ACC112 (cell line): Measurements from ENCODE around the gene MARCO.

Experiments used
- H2AFZ ChIP-seq: fragments of 200-600 bp; sonication (generic); one replicate; pipeline ENCODE4 v1.6.0; 2017; ENCODE audit warnings: antibody characterized with exemption, low read length; ENCODE audit not compliant: unreplicated experiment
- H3K27ac ChIP-seq: fragments of 200-600 bp; sonication (generic); 2 replicates; pipeline ENCODE4 v1.5.1; 2014; ENCODE audit warnings: low read depth, mild to moderate bottlenecking, antibody characterized with exemption, low read length, moderate library complexity
- H3K27me3 ChIP-seq: fragments of 200-600 bp; sonication (generic); 2 replicates; pipeline ENCODE4 v1.6.1; 2014; ENCODE audit warnings: mild to moderate bottlenecking, antibody characterized with exemption, low read length, moderate library complexity, mixed read lengths; ENCODE audit not compliant: insufficient read depth
- H3K36me3 ChIP-seq: fragments of 200-600 bp; sonication (generic); 2 replicates; pipeline ENCODE4 v1.6.1; 2016; ENCODE audit warnings: mild to moderate bottlenecking, antibody characterized with exemption, low read length, moderate library complexity, mixed read lengths; ENCODE audit not compliant: insufficient read depth
- H3K4me1 ChIP-seq: fragments of 200-600 bp; sonication (generic); one replicate; pipeline ENCODE4 v1.6.1; 2016; ENCODE audit warnings: low read length, mixed read lengths; ENCODE audit not compliant: insufficient read depth, unreplicated experiment, control insufficient read depth
- H3K4me3 ChIP-seq: fragments of 200-600 bp; sonication (generic); 2 replicates; pipeline ENCODE4 v1.5.1; 2014; ENCODE audit warnings: mild to moderate bottlenecking, low read depth, low read length
- H3K79me2 ChIP-seq: fragments of 200-600 bp; sonication (generic); one replicate; pipeline ENCODE4 v1.6.0; 2016; ENCODE audit warnings: low read length; ENCODE audit not compliant: control insufficient read depth, unreplicated experiment, insufficient read depth

Gene MARCO

GRCh38 chr2:118965737-118966136 is 23.7 kb downstream of the MARCO start:
- Histone ChIP-seq H3K36me3 (no peaks in the 10 kb centered on the region), H3K4me3 (no peak overlapping the region), H3K79me2 (no peaks in the 10 kb centered on the region), H3K27me3 (peaks cover 52% of the 10 kb centered on the region), H2AFZ (no peak overlapping the region), H3K4me1 (no peaks in the 10 kb centered on the region), H3K27ac (no peak overlapping the region)

GRCh38 chr2:118967124-118967880 is 25.3 kb downstream of the MARCO start:
- H2AFZ ChIP-seq: no peak overlapping the region
- H3K4me3 ChIP-seq: no peak overlapping the region
- H3K27ac ChIP-seq: no peak overlapping the region
- no peaks in the 10 kb centered on the region for H3K4me1 ChIP-seq
- H3K79me2 ChIP-seq: no peaks in the 10 kb centered on the region
- H3K27me3 ChIP-seq: peaks cover 51% of the 10 kb centered on the region
- no peaks in the 10 kb centered on the region for H3K36me3 ChIP-seq

DNA sequence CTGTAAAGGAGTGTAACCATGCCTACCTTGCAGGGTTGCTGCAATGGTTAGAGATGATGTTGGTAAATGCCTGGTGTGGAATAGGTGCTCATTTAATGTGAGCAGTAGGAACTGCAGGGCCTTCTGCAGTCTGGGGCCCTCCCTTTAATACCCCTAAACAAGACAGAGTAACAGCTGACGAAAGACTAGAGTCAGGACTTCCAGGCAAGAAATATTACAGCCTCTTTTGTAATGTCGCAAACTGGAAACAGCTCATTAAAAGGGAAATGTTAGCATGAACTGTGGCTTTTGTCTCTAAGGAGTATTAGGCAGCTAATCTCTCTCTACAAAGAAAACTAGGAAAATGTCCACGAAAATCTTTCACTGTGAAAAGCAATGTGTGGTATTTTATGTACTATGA is 26.0 kb downstream of the MARCO start:
- Histone ChIP-seq H3K4me3 (no peak overlapping the region), H3K27me3 (peaks cover 46% of the 10 kb centered on the region), H3K79me2 (no peaks in the 10 kb centered on the region), H3K36me3 (no peaks in the 10 kb centered on the region), H3K27ac (no peak overlapping the region), H2AFZ (no peak overlapping the region), H3K4me1 (peaks cover 4% of the 10 kb centered on the region)

- H3K36me3 ChIP-seq: no peaks in the 10 kb centered on the region
These were observed 27.2 kb downstream of the MARCO start for GRCh38 chr2:118968961-118969733.

GRCh38 chr2:118969734-118970395 is 27.9 kb downstream of the MARCO start:
- Histone ChIP-seq H3K27ac (no peak overlapping the region), H3K4me3 (no peak overlapping the region), H3K4me1 (peaks cover 20% of the 10 kb centered on the region), H3K36me3 (no peaks in the 10 kb centered on the region), H3K79me2 (no peaks in the 10 kb centered on the region), H2AFZ (no peak overlapping the region), H3K27me3 (peaks cover 30% of the 10 kb centered on the region)

More at GRCh38 chr2:118968961-118969733, 27.2 kb downstream of the MARCO start:
- peaks cover 35% of the 10 kb centered on the region for H3K27me3 ChIP-seq
- H2AFZ ChIP-seq: no peak overlapping the region
- H3K4me3 ChIP-seq: no peak overlapping the region
- H3K4me1 ChIP-seq: peaks cover 15% of the 10 kb centered on the region
- no peak overlapping the region for H3K27ac ChIP-seq
- H3K79me2 ChIP-seq: no peaks in the 10 kb centered on the region

DNA sequence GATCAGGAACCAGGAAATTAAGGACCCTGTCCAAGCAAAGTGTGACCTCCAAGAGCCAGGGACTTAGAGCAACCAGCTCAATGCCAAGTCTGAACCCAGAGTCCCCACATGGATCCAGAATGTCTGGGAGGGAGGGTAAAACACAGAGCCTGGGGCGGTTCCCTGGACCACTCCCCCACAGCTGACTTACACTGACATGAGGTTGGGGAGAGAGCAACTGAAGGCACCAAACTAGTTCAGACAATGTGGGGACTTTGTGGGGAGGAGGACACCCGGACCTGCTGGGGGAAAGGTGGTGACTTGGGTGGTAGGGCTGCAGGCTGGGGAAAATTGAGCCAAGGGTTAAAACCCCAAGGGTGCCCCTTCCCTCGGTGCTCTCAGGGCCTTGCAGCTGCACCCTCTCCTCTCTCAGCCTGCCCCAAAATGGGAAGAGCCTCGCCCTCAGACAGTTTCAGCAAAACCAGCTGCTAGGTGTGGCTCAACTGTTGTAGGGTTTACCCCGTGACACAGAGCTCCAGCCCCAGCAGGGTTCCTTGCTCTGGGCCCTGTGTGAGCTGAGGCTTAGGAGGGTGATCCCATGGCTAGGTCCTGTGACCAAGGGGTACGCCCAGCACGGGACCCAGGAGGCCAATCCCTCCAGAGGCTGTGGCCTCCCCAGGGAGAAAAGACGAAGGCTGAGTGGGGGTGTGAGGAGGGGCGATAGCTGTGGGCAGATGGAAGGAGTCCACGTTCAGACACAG is 28.6 kb downstream of the MARCO start:
- peaks cover 25% of the 10 kb centered on the region for H3K27me3 ChIP-seq
- H3K4me1 ChIP-seq: peaks cover 20% of the 10 kb centered on the region
- H3K27ac ChIP-seq: no peak overlapping the region
- H2AFZ ChIP-seq: no peak overlapping the region
- no peaks in the 10 kb centered on the region for H3K79me2 ChIP-seq
- no peak overlapping the region for H3K4me3 ChIP-seq
- no peaks in the 10 kb centered on the region for H3K36me3 ChIP-seq

- H3K4me1 ChIP-seq: peaks cover 20% of the 10 kb centered on the region
- peaks cover 21% of the 10 kb centered on the region for H3K27me3 ChIP-seq
- H3K4me3 ChIP-seq: no peak overlapping the region
- no peaks in the 10 kb centered on the region for H3K79me2 ChIP-seq
- H3K36me3 ChIP-seq: no peaks in the 10 kb centered on the region
- no peak overlapping the region for H2AFZ ChIP-seq
- no peak overlapping the region for H3K27ac ChIP-seq
These were observed 29.5 kb downstream of the MARCO start for GRCh38 chr2:118971245-118972122.

- H3K27me3 ChIP-seq: 0 out of 2 replicates have a peak, but pooled peaks cover 4% of the 10 kb centered on the region
These were observed 31.6 kb downstream of the MARCO start for GRCh38 chr2:118973542-118973951.

DNA sequence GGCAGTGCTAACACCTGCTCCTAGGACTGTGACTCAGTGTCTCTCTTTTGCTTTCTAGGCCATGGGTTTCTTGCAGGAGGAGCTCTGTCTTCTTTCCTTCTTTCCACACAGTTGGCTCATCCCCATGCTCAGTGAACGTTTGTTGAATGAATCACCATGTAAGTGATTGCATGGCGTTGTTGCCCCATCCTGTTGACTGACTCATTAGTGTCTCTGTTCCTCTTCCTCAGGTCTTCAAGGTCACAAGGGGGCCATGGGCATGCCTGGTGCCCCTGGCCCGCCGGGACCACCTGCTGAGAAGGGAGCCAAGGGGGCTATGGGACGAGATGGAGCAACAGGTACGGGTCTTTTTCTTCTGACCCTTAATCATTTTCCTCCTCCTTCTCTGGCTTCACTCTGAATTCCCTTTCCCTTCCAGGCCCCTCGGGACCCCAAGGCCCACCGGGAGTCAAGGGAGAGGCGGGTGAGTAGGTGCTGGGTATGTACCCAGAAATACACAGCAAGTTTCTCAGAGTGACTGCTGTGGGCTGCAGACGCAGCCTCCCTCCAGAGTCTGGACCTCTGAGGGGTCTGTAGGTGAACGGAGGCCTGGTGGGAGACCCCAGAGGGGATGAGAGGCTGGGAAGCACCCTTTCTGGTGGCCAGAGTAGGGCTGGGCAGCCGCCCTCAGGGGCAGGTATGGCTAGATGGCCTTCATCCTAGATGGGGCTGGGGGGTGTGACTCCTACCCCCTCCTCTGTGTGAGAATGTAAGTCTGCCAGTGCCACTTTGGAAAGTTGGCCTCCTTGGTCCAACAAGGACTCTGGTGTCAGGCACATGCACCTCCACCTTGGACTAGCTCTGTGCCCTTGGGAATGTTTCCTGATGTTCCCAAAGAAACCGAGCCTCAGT is 32.4 kb downstream of the MARCO start:
- Histone ChIP-seq H3K4me1 (peaks cover 20% of the 10 kb centered on the region), H3K79me2 (no peaks in the 10 kb centered on the region), H3K27ac (peak overlapping the region; percentile 81), H3K36me3 (no peaks in the 10 kb centered on the region), H2AFZ (no peak overlapping the region), H3K4me3 (0 out of 2 replicates have a peak overlapping the region, but pooled peaks have one; percentile 10), H3K27me3 (peaks cover 6% of the 10 kb centered on the region)

More at GRCh38 chr2:118973542-118973951, 31.6 kb downstream of the MARCO start:
- Histone ChIP-seq H2AFZ (no peak overlapping the region), H3K4me3 (peak overlapping the region; percentile 10; the same call in 1 of the 2 replicates), H3K27ac (peak overlapping the region; percentile 81), H3K79me2 (no peaks in the 10 kb centered on the region), H3K36me3 (no peaks in the 10 kb centered on the region), H3K4me1 (peaks cover 20% of the 10 kb centered on the region)
